HepG2 (cell line): ENCODE results near the gene SYNE1. TPM values are rescaled to one million over a fixed set of nuclear protein-coding genes. Genes with fewer than 3 reads are reported as not detected.

Source experiments
- FOXK1 ChIP-seq: sonication (generic); formaldehyde crosslinking; IDR thresholded peaks from 2 replicates; pipeline ENCODE4 v1.4.0; 2020; ENCODE audit warnings: low read depth, missing genetic modification reagents, borderline replicate concordance
- GTF3A ChIP-seq: sonication (generic); formaldehyde crosslinking; conservative IDR thresholded peaks from 2 replicates; pipeline ENCODE4 v1.4.0; 2020; ENCODE audit warnings: mild to moderate bottlenecking, missing genetic modification reagents
- MXI1 ChIP-seq: IDR thresholded peaks from 3 replicates; pipeline ENCODE4 v1.6.1; 2012; ENCODE audit warnings: low read depth, low read length, inconsistent platforms, borderline replicate concordance
- RNF2 ChIP-seq: fragments of 450-650 bp; conservative IDR thresholded peaks from 2 replicates; pipeline ENCODE4 v1.6.1; 2016; ENCODE audit warnings: low read depth
- SOX13 ChIP-seq, 3 experiments: fragments of 450-650 bp in 1 of 3; sonication (generic) in 1 of 3; formaldehyde crosslinking in 1 of 3; IDR thresholded peaks in 2 of 3; conservative IDR thresholded peaks in 1 of 3; 2 replicates each; pipeline versions ENCODE4 v1.5.0 to v1.6.1; 2016 to 2020; ENCODE audit warnings: antibody characterized with exemption in 1 of 3, mild to moderate bottlenecking in 1 of 3, missing compliant biosample characterization in 1 of 3, missing genetic modification reagents in 1 of 3, moderate library complexity in 1 of 3
- ZNF350 ChIP-seq: sonication (generic); formaldehyde crosslinking; IDR thresholded peaks from 2 replicates; pipeline ENCODE4 v1.4.0; 2020; ENCODE audit warnings: mild to moderate bottlenecking, low read depth, missing genetic modification reagents, borderline replicate concordance
- ZNF607 ChIP-seq: sonication (generic); formaldehyde crosslinking; IDR thresholded peaks from 2 replicates; pipeline ENCODE4 v1.5.1; 2020; ENCODE audit warnings: missing genetic modification reagents, mild to moderate bottlenecking, borderline replicate concordance
- ZNF781 ChIP-seq: sonication (generic); formaldehyde crosslinking; IDR thresholded peaks from 2 replicates; pipeline ENCODE4 v1.5.1; 2020; ENCODE audit warnings: borderline replicate concordance, mild to moderate bottlenecking, missing genetic modification reagents; ENCODE audit errors: not compliant biosample characterization
- polyA plus RNA-seq, 8 experiments: library from polyadenylated mRNA; depleted of rRNA in 3 of 8; stranded (reverse) in 7 of 8; unstranded in 1 of 8; fragments of >200 nt; fragmentation: Illumina TruSeq in 4 of 8; extraction: Trizol in 4 of 8; gene quantifications; 2 replicates each; pipeline versions ENCODE4 v1.2.1 to v1.2.3, GENCODE V29; 2011 to 2016; ENCODE audit warnings: low read depth in 4 of 8, missing spikeins in 1 of 8, mixed read lengths in 1 of 8; ENCODE audit not compliant: insufficient read depth in 1 of 8
- total RNA-seq, 5 experiments: library from RNA; depleted of rRNA; stranded (reverse); fragments of >200 nt; fragmentation: Illumina TruSeq; extraction: Trizol; gene quantifications; 2 replicates each; pipeline ENCODE4 v1.2.3, GENCODE V29; 2016; ENCODE audit warnings: low read depth in 1 of 5
- TF ChIP-seq, protein P1 (sequence below): sonication (generic); formaldehyde crosslinking; IDR thresholded peaks from 2 replicates; pipeline ENCODE4 v1.5.1; 2020; ENCODE audit warnings: mild to moderate bottlenecking, missing genetic modification reagents, borderline replicate concordance
- TF ChIP-seq, protein P2 (sequence below): sonication (generic); formaldehyde crosslinking; IDR thresholded peaks from 2 replicates; pipeline ENCODE4 v1.9.0; 2022; ENCODE audit warnings: missing genetic modification reagents, mild to moderate bottlenecking, borderline replicate concordance
- TF ChIP-seq, protein P3 (sequence below): sonication (generic); formaldehyde crosslinking; IDR thresholded peaks from 2 replicates; pipeline ENCODE4 v1.4.0; 2020; ENCODE audit warnings: missing genetic modification reagents
- TF ChIP-seq, protein P4 (sequence below), 2 experiments: fragments of 450-650 bp in 1 of 2; sonication (generic) in 1 of 2; formaldehyde crosslinking in 1 of 2; IDR thresholded peaks; 2 replicates each; pipeline versions ENCODE4 v1.6.1 to v1.8.0; 2016 to 2022; ENCODE audit warnings: antibody characterized with exemption in 1 of 2, mild to moderate bottlenecking in 1 of 2, missing genetic modification reagents in 1 of 2

The SYNE1 gene
- total and polyA plus RNA-seq, 2 of the 13 experiments (the other 11 are each of a cell fraction or from before 2014, with no cell fraction given) = 5.5 to 15.9 TPM

DNA sequence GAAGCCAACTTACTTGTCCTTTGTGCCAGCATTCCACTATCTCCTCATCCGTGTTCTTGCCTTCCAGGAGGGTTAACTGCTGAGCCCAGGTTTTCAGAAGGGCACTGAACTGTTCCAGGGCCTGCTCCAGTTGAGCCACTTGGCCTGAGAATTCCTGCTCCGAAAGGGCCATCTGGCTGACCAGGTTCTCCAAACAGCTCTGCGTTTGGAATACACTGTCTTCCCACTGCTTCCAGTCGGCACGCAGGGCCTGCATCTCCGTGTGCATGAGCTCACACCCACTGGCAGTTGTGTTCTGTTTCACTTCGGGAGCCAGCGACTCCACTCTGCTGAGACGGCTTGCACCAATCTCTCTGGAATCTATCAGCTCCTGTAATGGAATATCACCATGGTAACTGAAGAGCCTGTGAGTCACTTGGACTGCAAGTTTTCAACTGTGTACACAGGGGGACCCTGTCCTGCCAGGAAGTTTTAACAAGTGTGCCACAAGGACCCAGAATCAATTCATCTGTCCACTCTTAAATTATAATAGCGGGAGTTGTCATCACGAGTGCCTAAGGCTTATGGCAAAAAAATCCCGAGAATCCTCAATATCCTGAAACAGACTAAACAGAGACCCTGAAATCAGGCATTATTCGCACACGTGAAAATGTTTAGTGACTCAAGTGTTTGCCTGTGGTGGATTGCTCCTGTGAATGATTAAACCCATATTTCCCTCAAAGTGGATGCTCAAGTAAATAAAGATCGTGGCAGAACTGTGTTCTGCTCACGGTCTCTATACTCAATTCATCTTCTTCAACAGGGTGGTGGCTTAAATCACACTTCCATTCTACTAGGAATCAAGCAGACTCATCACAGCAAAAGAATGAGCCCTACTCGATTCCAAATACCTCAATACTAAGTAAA, 255.9 kb downstream of the SYNE1 start (continued):
- TF ChIP-seq SOX13 (IDR thresholded peaks at IDR 0.05) (no peak), SOX13 (CRISPR knock-in tag; conservative IDR thresholded peaks at IDR 0.05 in 1 of 2, IDR thresholded peaks at IDR 0.05 in 1 of 2) (peak in 1 of 2 experiments; percentile 32; a peak in 1 of 4 replicates), ZNF781 (CRISPR knock-in tag) (no peak), FOXK1 (CRISPR knock-in tag) (peak; percentile 73; the same call in 1 of the 2 replicates), GTF3A (CRISPR knock-in tag) (no peak), ZNF350 (CRISPR knock-in tag) (peak; percentile 66; the same call in 1 of the 2 replicates), ZNF607 (CRISPR knock-in tag) (0 out of 2 replicates have a peak, but pooled peaks have one; percentile 20), RNF2 (peak; percentile 71), MXI1 (peak; percentile 72; the same call in 2 of the 3 replicates)
- TF ChIP-seq, protein P1, sequence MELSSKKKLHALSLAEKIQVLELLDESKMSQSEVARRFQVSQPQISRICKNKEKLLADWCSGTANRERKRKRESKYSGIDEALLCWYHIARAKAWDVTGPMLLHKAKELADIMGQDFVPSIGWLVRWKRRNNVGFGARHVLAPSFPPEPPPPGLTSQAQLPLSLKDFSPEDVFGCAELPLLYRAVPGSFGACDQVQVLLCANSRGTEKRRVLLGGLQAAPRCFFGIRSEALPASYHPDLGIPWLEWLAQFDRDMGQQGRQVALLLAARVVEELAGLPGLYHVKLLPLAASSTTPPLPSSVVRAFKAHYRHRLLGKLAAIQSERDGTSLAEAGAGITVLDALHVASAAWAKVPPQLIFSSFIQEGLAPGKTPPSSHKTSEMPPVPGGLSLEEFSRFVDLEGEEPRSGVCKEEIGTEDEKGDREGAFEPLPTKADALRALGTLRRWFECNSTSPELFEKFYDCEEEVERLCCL (CRISPR knock-in tag) = no peak
- TF ChIP-seq, protein P2, sequence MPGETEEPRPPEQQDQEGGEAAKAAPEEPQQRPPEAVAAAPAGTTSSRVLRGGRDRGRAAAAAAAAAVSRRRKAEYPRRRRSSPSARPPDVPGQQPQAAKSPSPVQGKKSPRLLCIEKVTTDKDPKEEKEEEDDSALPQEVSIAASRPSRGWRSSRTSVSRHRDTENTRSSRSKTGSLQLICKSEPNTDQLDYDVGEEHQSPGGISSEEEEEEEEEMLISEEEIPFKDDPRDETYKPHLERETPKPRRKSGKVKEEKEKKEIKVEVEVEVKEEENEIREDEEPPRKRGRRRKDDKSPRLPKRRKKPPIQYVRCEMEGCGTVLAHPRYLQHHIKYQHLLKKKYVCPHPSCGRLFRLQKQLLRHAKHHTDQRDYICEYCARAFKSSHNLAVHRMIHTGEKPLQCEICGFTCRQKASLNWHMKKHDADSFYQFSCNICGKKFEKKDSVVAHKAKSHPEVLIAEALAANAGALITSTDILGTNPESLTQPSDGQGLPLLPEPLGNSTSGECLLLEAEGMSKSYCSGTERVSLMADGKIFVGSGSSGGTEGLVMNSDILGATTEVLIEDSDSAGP (CRISPR knock-in tag) = peak; percentile 49; the same call in 1 of the 2 replicates
- TF ChIP-seq, protein P3, sequence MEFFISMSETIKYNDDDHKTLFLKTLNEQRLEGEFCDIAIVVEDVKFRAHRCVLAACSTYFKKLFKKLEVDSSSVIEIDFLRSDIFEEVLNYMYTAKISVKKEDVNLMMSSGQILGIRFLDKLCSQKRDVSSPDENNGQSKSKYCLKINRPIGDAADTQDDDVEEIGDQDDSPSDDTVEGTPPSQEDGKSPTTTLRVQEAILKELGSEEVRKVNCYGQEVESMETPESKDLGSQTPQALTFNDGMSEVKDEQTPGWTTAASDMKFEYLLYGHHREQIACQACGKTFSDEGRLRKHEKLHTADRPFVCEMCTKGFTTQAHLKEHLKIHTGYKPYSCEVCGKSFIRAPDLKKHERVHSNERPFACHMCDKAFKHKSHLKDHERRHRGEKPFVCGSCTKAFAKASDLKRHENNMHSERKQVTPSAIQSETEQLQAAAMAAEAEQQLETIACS = no peak
- TF ChIP-seq, protein P4, sequence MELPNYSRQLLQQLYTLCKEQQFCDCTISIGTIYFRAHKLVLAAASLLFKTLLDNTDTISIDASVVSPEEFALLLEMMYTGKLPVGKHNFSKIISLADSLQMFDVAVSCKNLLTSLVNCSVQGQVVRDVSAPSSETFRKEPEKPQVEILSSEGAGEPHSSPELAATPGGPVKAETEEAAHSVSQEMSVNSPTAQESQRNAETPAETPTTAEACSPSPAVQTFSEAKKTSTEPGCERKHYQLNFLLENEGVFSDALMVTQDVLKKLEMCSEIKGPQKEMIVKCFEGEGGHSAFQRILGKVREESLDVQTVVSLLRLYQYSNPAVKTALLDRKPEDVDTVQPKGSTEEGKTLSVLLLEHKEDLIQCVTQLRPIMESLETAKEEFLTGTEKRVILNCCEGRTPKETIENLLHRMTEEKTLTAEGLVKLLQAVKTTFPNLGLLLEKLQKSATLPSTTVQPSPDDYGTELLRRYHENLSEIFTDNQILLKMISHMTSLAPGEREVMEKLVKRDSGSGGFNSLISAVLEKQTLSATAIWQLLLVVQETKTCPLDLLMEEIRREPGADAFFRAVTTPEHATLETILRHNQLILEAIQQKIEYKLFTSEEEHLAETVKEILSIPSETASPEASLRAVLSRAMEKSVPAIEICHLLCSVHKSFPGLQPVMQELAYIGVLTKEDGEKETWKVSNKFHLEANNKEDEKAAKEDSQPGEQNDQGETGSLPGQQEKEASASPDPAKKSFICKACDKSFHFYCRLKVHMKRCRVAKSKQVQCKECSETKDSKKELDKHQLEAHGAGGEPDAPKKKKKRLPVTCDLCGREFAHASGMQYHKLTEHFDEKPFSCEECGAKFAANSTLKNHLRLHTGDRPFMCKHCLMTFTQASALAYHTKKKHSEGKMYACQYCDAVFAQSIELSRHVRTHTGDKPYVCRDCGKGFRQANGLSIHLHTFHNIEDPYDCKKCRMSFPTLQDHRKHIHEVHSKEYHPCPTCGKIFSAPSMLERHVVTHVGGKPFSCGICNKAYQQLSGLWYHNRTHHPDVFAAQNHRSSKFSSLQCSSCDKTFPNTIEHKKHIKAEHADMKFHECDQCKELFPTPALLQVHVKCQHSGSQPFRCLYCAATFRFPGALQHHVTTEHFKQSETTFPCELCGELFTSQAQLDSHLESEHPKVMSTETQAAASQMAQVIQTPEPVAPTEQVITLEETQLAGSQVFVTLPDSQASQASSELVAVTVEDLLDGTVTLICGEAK (IDR thresholded peaks at IDR 0.05) = no peak
- TF ChIP-seq, protein P4 (CRISPR knock-in tag; IDR thresholded peaks at IDR 0.05) = peak; percentile 62; the same call in 1 of the 2 replicates
